ENCODE results near the gene SLC1A4. TPM values are rescaled to one million over a fixed set of nuclear protein-coding genes. Genes with fewer than 3 reads are reported as not detected.

Gene SLC1A4
- polyA plus RNA-seq, 1 of the 3 experiments (the other 2 are of a cell fraction), result 4.4 TPM

- ChIA-PET CTCF (interaction anchor here (0.6 to 2.8 kb wide), 4 partner anchors 38 to 1506 kb away, joined by 3 to 7 read pairs (median 3); no protein-coding TSS in a partner anchor), POLR2A (no interaction called here)
- Histone ChIP-seq H3F3A (replicated peaks; ENCODE audit: insufficient read depth) (peaks cover 14% of the 10 kb centered on the region), H3K9ac (no peak overlapping the region), H3K9me2 (no peaks in the 10 kb centered on the region), H3K4me1 (ENCODE audit: control insufficient read depth in 1 of 2, insufficient read depth in 2 of 2, low read depth in 1 of 2, low read length in 1 of 2) (peaks cover 4 to 18% of the 10 kb centered on the region in 2 experiments; a peak in 2 of 4 replicates), H3K36me3 (replicated peaks in 1 of 2; ENCODE audit: control insufficient read depth in 1 of 2, insufficient read depth in 2 of 2, low read length in 1 of 2) (no peaks in the 10 kb centered on the region), H3K27ac (ENCODE audit: low read depth in 2 of 2, low read length in 1 of 2) (no peak overlapping the region), H3K79me2 (ENCODE audit: insufficient read depth) (no peaks in the 10 kb centered on the region; the same call in 1 of the 2 replicates), H3K4me2 (no peak overlapping the region), H3K4me3 (ENCODE audit: low read depth in 2 of 2, low read length in 1 of 2) (no peak overlapping the region), H2AFZ (ENCODE audit: low read depth) (no peak overlapping the region), H3K27me3 (ENCODE audit: insufficient read depth) (no peaks in the 10 kb centered on the region), H4K20me1 (ENCODE audit: insufficient read depth) (peaks cover 6% of the 10 kb centered on the region; the same call in 1 of the 2 replicates), H3K9me3 (no peaks in the 10 kb centered on the region)
- DNase-seq, result no peak
- 96% methylated on average over 4 of the region's 4 CpGs for WGBS (ENCODE audit: low lambda C conversion rate)
- TF ChIP-seq FOXJ3 (CRISPR knock-in tag; IDR thresholded peaks at IDR 0.05), result no peak
- TF ChIP-seq TEAD4 (IDR thresholded peaks at IDR 0.05; ENCODE audit: borderline replicate concordance, insufficient read depth), result no peak
- TF ChIP-seq JUND (IDR thresholded peaks at IDR 0.05), result no peak
- no peak for TF ChIP-seq TAF1 (IDR thresholded peaks at IDR 0.05; ENCODE audit: borderline replicate concordance, low read depth, low read length)
- TF ChIP-seq POLR2AphosphoS5 (IDR thresholded peaks at IDR 0.05; ENCODE audit: low read depth, low read length), result no peak
- no peak for TF ChIP-seq ZBTB33 (IDR thresholded peaks at IDR 0.05; ENCODE audit: borderline replicate concordance, low read depth)
- no peak for TF ChIP-seq NFIC (IDR thresholded peaks at IDR 0.05; ENCODE audit: borderline replicate concordance)
- TF ChIP-seq GATA2 (CRISPR knock-in tag; IDR thresholded peaks at IDR 0.05), result no peak
- no peak for TF ChIP-seq RXRA (IDR thresholded peaks at IDR 0.05; ENCODE audit: borderline replicate concordance, low read depth)
- TF ChIP-seq RFX5 (IDR thresholded peaks at IDR 0.05; ENCODE audit: low read length), result no peak
- no peak for TF ChIP-seq CTCF (IDR thresholded peaks at IDR 0.05)
- TF ChIP-seq MEF2A (IDR thresholded peaks at IDR 0.05; ENCODE audit: borderline replicate concordance, low read depth), result no peak
- no peak for TF ChIP-seq ELF1 (IDR thresholded peaks at IDR 0.05)
- no peak for TF ChIP-seq EZH2phosphoT487 (IDR thresholded peaks at IDR 0.05; ENCODE audit: borderline replicate concordance, low read depth)
- no peak for TF ChIP-seq CHD2 (IDR thresholded peaks at IDR 0.05; ENCODE audit: low read length, partially characterized antibody)
- no peak for TF ChIP-seq SMC3 (IDR thresholded peaks at IDR 0.05; ENCODE audit: low read depth, low read length)
- no peak for TF ChIP-seq IRF3 (IDR thresholded peaks at IDR 0.05; ENCODE audit: low read depth, low read length)
- TF ChIP-seq EP300 (IDR thresholded peaks at IDR 0.05; ENCODE audit: borderline replicate concordance in 1 of 2, low read depth in 1 of 2, low read length in 1 of 2), result no peak
- no peak for TF ChIP-seq USF2 (IDR thresholded peaks at IDR 0.05; ENCODE audit: borderline replicate concordance, low read depth, low read length)
Measured at GRCh38 chr2:64992990-64993389, 3.8 kb downstream of the SLC1A4 start.

Measured in SK-N-SH (cell line).